Measurements from ENCODE around the gene DDRGK1.
"Not testable (repeated sequence)": the region's sequence is repeated elsewhere in the genome, so short reads cannot be mapped to it uniquely, and the experiment has no call there.

Gene DDRGK1

DNA sequence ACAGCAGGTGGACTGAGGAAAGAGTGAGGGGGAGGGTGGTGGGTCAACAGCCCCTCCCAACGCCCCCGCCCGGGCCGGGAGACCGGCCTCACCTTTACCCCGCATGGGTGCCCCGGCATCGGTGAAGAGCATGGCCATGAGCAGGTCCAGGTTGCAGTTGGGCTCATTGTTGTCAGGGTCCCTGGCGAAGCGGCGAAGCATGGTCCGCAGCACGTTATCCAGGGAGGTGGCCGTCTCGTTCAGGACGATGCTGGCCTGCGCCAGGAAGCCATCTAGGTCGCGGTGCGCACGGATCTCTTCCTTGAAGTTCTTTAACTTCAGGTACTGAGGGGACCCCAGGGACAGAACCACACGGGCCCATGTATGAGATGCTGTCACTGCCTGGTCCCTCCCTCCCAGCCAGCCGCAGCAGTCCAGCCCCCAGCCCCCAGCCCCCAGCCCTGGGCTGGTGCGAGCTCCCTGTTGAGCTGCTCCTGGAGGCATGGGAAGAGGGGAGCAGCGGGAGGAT, 29.6 kb upstream of the DDRGK1 start:
- no peak for DNase-seq

- no peak for DNase-seq
Measured at GRCh38 chr20:3233131-3233990, 28.9 kb upstream of the DDRGK1 start.

DNA sequence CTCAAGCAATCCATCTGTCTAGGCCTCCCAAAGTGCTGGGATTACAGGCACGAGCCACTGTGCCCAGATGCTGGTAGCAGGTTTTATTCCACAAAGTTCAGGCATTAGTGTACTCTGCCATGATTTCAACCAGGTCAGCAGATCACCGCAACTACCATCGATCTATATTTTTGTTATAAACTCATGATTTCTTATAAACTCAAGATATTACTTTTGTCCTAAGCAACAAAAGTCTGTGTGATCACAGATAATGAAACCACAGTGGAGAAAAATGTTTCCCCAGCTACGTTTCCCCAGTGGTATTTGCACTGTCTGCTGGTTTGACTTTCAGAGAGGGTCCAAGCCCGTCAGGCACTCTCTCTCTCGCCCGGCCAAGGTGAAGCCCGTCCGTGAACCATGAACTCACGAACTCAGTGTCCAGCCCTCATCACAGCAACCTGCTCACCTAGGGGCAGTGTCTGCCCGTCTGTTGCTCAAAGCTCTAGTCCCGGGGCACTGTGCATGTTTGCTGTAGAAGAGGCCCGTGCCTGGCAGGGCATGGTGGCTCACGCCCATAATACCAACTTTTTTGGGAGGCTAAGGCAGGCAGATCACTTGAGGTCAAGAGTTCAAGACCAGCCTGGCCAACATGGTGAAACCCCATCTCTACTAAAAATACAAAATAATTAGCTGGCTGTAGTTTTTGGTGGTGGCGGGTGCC, 27.6 kb upstream of the DDRGK1 start:
- no peak for DNase-seq

DNA sequence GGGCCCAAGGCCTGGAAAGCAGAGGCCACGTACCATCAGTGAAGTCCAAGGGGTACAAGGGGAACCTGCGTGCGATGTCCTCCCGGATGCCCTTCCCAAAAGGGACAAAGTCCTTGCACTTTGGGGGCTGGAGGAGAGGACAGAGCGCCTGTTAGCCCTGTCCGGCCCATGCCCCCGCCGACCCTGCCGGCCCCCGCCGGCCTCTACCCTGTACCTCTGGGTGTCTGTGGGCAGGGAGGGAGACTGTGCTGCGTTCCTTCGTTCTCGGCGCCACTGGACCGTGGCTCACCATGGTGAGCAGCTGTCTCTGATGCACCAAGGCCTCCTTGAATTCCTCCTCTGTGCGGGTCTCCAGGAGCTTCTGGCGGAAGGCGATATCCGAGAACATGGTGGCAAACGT, 26.6 kb upstream of the DDRGK1 start:
- DNase-seq = no peak

- DNase-seq = no peak
Measured at GRCh38 chr20:3229798-3230197, 25.3 kb upstream of the DDRGK1 start.

DNA sequence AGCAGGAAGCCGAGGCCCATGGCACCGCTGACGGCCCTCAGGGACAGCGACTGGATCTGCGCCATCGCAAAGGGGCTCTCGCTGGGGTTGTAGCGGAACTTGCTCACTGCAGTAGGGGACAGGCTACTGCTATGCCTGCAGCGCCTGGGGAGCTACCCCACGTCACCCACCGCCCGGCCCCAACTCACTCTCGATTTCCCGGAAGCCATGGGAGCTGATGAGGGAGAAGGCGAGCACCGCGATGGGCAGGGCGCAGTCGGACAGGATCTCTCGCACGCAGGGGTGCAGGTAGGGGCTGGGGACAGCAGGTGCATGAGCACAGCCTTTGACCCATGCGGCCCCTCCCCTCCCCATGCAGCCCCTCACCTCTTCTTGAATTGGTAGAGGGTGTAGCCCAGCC, 24.7 kb upstream of the DDRGK1 start:
- no peak for DNase-seq

DNA sequence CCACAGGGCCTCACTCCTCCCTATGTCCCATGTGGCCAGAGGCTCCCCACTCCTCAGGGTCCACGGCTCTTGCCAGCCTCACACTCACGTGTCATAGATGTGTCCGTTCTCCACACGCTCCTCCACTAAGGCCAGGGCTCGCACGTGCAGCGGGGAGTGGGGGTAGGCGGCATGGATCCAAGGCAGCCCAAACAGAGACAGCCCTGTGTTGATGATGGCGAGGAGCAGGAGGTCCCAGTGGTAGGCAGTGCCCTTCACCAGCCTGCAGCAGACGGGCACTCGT, 24.2 kb upstream of the DDRGK1 start:
- no peak for DNase-seq

DNA sequence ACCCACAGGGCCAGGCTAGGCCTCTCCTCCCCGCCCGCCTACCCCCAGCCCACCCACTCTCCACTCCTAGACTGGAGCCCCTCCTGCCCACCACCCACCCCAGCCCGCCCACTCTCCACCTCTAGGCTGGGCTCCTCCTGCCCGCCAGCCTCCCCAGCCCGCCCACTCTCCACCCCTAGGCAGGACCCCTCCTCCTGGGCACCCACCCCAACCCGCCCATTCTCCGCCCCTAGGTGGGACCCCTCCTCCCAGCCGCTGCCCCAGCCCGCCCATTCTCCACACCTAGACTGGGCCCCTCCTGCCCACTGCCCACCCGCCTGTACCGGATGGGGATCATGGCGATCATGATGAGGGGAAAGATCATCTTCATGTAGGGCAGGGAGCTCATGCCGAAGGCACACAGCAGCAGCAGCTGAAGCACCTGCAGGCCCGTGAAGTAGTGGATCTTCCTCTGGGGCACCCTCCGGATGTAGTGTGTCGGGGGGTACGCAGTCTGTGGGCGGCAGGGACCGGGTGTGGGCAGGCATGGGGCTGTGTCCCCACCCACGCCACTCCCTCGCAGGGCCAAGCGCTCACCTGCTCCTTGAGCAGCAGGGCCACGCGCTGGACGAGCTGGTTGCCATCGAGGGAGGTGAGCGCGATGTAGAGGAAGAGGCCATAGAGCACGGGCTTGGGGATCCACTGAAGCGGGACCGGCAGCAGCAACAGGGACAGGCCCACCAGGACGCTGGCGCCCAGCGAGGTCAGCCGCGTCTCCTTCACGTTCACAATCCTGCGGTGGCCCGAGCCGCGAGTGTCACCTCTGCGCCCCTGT, 23.7 kb upstream of the DDRGK1 start:
- no peak for DNase-seq

DNA sequence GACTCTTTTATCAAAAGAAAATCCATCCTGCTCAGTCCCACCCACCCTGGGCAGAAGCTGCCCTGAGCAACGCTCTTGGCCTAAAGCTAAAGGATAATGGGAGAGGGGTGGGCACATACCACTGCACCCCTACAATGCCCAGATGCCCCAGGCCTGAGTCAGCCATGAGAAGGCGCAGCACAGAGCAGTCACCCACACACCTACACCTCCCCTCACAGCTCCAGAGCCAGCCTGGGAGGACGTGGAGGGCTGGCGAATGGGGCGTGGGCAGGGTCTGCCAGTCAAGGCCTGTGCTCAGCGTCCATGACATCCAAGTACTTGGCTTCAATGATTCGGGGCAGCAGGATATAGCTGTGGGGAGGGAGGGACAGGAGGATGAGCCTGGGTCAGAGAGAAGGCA, 23.0 kb upstream of the DDRGK1 start:
- DNase-seq = no peak

DNA sequence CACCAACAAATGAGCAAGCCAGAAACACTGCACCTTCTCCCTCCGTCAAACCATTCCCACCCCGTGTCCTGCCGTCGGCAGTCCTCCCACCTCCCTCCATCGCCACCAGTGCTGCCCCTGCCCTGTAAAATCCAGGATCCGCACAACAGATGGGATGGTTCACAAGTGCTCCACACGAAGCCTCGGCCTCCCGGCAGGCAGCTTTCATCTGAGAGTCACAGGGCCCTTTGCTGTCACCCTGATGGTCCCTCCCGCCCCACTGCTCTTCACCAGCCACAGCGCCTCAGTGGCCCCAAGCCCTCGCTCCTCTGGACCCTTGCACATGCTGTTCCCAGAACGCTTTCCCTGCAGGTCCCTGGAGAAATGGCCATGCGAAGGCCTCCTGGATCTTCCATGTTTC, 22.4 kb upstream of the DDRGK1 start:
- DNase-seq = no peak

GRCh38 chr20:3226093-3226492, 21.6 kb upstream of the DDRGK1 start:
- DNase-seq = no peak

DNA sequence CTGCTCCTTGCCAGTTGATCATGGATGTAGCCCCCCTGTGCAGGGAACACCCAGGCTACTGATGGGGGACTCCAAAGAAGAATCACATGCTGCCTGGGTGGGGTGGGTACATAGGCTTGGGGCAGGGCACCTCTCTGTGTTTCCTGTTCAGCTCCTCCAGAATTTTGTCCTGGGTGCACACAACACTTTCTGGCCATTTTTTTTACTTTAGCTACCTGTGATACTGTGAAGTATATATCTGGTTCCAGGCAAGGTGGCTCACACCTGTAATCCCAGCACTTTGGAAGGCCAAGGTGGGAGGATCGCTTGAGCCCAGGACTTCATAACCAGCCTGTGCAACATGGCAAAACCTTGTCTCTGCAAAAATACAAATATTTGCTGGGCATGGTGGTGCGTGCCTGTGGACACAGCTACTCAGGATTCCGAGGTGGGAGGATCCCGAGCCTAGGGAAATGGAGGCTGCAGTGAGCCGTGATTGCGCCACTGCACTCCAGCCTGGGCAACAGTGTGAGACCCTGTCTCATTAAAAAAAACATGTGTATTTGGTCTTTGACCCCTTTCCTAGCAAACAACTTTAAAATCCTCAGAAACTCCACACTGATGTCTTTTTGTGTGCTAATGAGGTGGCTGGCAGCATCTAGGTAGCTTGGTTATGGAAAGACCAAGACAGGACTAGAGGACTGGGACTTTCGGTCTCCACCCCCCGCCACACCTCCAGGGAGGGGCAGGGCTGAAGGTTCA, 20.4 kb upstream of the DDRGK1 start:
- DNase-seq = no peak

GRCh38 chr20:3223994-3224680, 19.7 kb upstream of the DDRGK1 start:
- no peak for DNase-seq

- peak; percentile 32 for DNase-seq
Measured at GRCh38 chr20:3223651-3223993, 19.1 kb upstream of the DDRGK1 start.

DNA sequence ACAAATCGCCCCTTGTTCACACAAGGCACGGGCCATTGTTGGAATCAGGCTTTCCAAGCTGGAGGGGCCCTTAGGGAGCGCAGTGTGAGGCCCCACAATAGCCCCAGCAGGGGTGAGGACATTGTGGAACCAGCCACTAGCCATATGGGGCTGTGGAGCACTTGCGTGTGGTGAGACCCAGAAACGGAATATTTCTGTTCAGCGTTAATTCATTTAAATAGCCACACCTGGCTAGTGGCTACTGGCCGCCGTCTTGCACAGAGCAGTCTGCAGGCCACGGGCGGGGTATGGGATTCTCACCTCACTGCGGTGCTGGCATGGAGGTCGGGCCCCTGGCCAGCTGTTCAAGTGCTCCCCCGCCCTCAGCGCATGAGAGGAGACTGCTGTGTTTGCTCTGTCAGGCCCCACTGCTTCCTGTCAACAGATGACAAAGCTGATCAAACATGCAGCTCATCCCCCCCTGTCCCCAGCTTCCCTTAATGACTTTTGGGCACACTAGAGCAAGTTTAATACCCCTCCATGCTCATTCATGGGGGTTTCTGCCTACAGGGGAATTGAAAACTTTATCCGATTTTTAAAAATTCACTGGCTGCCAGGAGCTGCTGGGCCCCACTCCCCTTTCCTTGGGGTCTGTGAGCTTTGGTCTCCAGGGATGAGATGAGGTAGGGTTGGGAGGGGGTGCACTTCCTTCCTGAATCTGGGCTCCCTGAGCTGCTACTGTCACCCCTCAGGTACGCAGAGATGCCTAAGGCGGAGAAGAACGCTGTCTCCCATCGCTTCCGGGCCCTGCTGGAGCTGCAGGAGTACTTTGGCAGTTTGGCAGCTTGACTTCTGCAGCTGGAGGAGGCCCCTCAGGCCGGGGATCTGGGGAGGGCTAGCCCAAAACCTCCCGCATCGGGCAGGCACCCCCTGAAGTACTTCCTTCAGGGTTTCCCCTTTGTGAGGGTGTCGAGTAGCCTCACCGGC, 18.4 kb upstream of the DDRGK1 start:
- peak; percentile 94 for DNase-seq

DNA sequence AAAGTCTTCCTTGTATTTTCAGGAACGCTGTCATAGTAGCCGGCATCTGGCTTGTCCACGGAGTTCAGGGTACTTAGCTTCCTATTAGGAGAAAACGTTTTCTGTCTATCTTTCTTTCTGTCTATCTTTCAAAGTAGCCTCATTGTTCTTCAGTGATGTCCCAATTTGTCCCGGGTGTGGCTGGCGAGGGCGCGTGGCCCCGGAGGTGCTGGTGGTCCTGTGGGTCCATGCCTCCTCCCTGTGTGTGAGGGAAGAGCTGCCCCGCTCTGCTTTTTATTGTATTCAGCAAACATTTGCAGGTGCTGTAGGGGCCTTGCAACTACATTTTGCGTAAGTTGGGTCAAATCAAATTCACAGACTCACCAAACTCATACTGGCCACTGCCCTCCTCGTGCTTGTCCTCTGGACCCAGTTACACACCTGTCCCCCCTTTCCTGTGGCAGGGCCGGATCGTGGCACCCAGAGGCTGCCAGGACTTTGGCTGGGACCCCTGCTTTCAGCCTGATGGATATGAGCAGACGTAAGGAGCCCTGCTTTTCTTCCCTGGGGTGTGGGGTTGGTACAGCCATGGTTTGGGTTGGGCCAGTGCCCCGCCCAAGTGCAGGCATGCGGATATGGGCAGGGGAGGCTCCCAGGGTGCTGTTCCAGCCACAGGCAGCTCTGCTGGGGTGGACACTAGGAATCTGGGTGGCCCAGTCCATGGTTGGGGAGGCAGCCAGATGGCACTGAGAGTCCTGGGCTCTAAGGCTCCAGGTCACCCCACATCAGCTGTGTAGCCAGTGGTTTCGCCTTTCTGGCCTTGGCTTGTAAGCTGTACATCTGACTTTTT, 17.1 kb upstream of the DDRGK1 start:
- DNase-seq = no peak

DNA sequence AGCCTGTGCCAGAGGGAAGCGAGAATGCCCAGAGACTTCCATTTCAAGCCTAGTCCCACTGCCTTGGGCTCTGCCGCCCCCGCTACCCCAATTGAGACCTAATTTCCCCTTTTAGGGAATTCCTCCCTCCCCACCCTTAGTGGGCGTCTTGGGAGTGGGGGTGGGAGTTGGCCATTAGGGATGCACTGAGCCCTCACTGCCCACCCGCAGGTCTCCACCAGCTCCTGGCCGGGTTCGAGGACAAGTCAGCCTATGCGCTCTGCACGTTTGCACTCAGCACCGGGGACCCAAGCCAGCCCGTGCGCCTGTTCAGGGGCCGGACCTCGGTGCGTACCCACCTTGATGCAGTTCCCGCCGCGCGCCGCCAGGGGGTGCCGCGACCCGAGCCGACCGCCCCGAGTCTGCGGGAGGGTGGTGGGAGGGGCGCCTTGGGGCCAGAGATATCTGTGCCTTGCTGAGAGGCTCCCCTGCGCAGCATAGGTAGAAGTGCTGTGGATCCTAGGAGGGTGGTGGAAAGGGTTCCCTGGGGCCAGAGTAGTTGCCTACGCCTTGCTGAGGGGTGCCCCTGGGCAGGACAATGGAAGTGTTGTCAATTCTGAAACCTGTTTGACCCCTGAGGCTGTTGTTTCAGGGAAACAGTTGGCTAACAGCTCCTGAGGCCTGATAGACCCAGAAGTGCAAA, 14.0 kb upstream of the DDRGK1 start:
- no peak for DNase-seq

GRCh38 chr20:3215359-3215917, 11.0 kb upstream of the DDRGK1 start:
- DNase-seq = not testable (repeated sequence)

DNA sequence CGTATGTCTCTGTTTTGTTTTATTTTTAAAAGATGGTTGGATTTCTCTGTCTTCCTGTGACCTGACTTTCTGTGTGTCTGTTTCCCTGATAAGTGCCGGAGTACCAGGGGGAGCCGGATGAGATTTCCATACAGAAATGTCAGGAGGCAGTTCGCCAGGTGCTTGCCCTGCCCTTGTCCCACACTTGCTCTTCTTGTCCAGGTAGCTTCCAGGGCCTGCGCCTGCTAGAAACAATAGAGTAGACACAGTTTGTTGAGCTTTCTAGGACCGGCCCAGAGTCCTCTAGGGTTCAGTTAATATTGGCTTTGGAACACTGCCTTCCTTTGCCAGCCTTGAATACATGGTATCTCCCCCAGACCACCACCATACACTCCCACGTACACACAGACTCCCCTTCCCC, 8.7 kb upstream of the DDRGK1 start:
- DNase-seq = no peak
